IMR-90 (cell line): ENCODE results near the gene SLC16A14. TPM values are rescaled to one million over a fixed set of nuclear protein-coding genes. Genes with fewer than 3 reads are reported as not detected.

Source experiments
- ATAC-seq: fragments of 200-7000 bp; cut with Tn5 transposase; 2 replicates; pipeline ENCODE4 v1.9.1; 2020; ENCODE audit warnings: low read depth, mild to moderate bottlenecking, moderate library complexity
- BruUV-seq: library from RNA; stranded (reverse); fragments of 400-500 nt; replicated peaks from 2 replicates; lab custom pipeline; 2021; lab: Mats Ljungman, UMichigan
- CTCF ChIA-PET: fragments of 300-600 bp; formaldehyde crosslinking; extraction: SDS; loops from one replicate; lab custom pipeline; 2021; ENCODE audit warnings: antibody characterized with exemption; lab: Yijun Ruan, JAX
- POLR2A ChIA-PET: fragments of 300-600 bp; sonication (Branson Sonifier 250); formaldehyde crosslinking; loops from one replicate; lab custom pipeline; 2022; ENCODE audit warnings: antibody characterized with exemption; ENCODE audit not compliant: unreplicated experiment; lab: Charles Lee
- DNase-seq: peaks from one replicate; pipeline ENCODE4 v3.0.0; 2013
- H2AFZ ChIP-seq: replicated peaks from 2 replicates; pipeline ENCODE3; 2013; ENCODE audit warnings: low read length, mild to moderate bottlenecking; ENCODE audit not compliant: poor library complexity
- H2AK5ac ChIP-seq: 2 replicates; pipeline ENCODE4 v1.6.1; 2013; ENCODE audit warnings: low read depth, low read length, inconsistent platforms
- H2AK9ac ChIP-seq: replicated peaks from 2 replicates; pipeline ENCODE3; 2013; ENCODE audit warnings: mild to moderate bottlenecking, low read depth, low read length, moderate library complexity; ENCODE audit not compliant: poor library complexity
- H2BK120ac ChIP-seq: 2 replicates; pipeline ENCODE4 v1.6.1; 2013; ENCODE audit warnings: low read depth, low read length, inconsistent platforms
- H2BK15ac ChIP-seq: 3 replicates; pipeline ENCODE4 v1.6.1; 2013; ENCODE audit warnings: low read depth, low read length, inconsistent platforms
- H2BK20ac ChIP-seq: 2 replicates; pipeline ENCODE4 v1.6.1; 2013; ENCODE audit warnings: low read depth, mild to moderate bottlenecking, inconsistent platforms, low read length, moderate library complexity
- H2BK5ac ChIP-seq: 2 replicates; pipeline ENCODE4 v1.6.1; 2013; ENCODE audit warnings: mild to moderate bottlenecking, low read depth, low read length, inconsistent platforms; ENCODE audit not compliant: poor library complexity, severe bottlenecking
- H3K14ac ChIP-seq: replicated peaks from 2 replicates; pipeline ENCODE4 v1.6.1; 2013; ENCODE audit warnings: low read depth, low read length, inconsistent platforms
- H3K18ac ChIP-seq: 2 replicates; pipeline ENCODE4 v1.6.1; 2013; ENCODE audit warnings: low read depth, low read length, control low read depth
- H3K23ac ChIP-seq: 2 replicates; pipeline ENCODE4 v1.6.1; 2013; ENCODE audit warnings: low read depth, low read length, inconsistent platforms
- H3K27ac ChIP-seq: 2 replicates; pipeline ENCODE4 v1.5.1; 2013; ENCODE audit warnings: mild to moderate bottlenecking, control low read depth, low read length; ENCODE audit not compliant: insufficient read depth
- H3K27me3 ChIP-seq: 2 replicates; pipeline ENCODE4 v1.6.1; 2013; ENCODE audit warnings: low read length; ENCODE audit not compliant: control insufficient read depth, insufficient read depth
- H3K36me3 ChIP-seq: 2 replicates; pipeline ENCODE4 v1.6.1; 2013; ENCODE audit warnings: low read length, mixed read lengths; ENCODE audit not compliant: control insufficient read depth, insufficient read depth
- H3K4ac ChIP-seq: 2 replicates; pipeline ENCODE4 v1.6.1; 2013; ENCODE audit warnings: low read depth, low read length, inconsistent platforms
- H3K4me1 ChIP-seq: 2 replicates; pipeline ENCODE4 v1.6.1; 2013; ENCODE audit warnings: low read length, mixed read lengths; ENCODE audit not compliant: control insufficient read depth, insufficient read depth
- H3K4me2 ChIP-seq: 2 replicates; pipeline ENCODE4 v1.6.1; 2013; ENCODE audit warnings: low read depth, mild to moderate bottlenecking, control low read depth, low read length, moderate library complexity
- H3K4me3 ChIP-seq: 2 replicates; pipeline ENCODE4 v1.5.1; 2013; ENCODE audit warnings: low read depth, mild to moderate bottlenecking, control low read depth, low read length, moderate library complexity; ENCODE audit not compliant: insufficient read depth
- H3K56ac ChIP-seq: 2 replicates; pipeline ENCODE4 v1.6.1; 2013; ENCODE audit warnings: low read length, inconsistent platforms; ENCODE audit not compliant: insufficient read depth; ENCODE audit errors: extremely low read depth
- H3K79me1 ChIP-seq, 2 experiments: 2 replicates each; pipeline ENCODE4 v1.6.1; 2013; ENCODE audit warnings: low read length in 2 of 2, inconsistent platforms in 1 of 2, low read depth in 1 of 2
- H3K9ac ChIP-seq: 2 replicates; pipeline ENCODE4 v1.6.1; 2013; ENCODE audit warnings: low read depth, low read length, control low read depth
- H3K9me1 ChIP-seq: 2 replicates; pipeline ENCODE4 v1.6.1; 2013; ENCODE audit warnings: low read length, inconsistent platforms; ENCODE audit not compliant: insufficient read depth
- H3K9me3 ChIP-seq: 2 replicates; pipeline ENCODE4 v1.6.1; 2013; ENCODE audit warnings: low read length; ENCODE audit not compliant: control insufficient read depth, insufficient read depth
- H4K20me1 ChIP-seq: 2 replicates; pipeline ENCODE4 v1.6.1; 2013; ENCODE audit warnings: low read length, inconsistent platforms; ENCODE audit not compliant: insufficient read depth
- H4K5ac ChIP-seq: 2 replicates; pipeline ENCODE4 v1.6.1; 2013; ENCODE audit warnings: mild to moderate bottlenecking, low read depth, low read length, control low read depth
- H4K8ac ChIP-seq, 2 experiments: 2 replicates each; pipeline ENCODE4 v1.6.1; 2013; ENCODE audit warnings: low read depth in 2 of 2, low read length in 2 of 2, control low read depth in 1 of 2, inconsistent platforms in 1 of 2
- H4K91ac ChIP-seq: 2 replicates; pipeline ENCODE4 v1.6.1; 2013; ENCODE audit warnings: low read depth, low read length, inconsistent platforms; ENCODE audit not compliant: insufficient read depth
- BHLHE40 ChIP-seq: fragments of 150-350 bp; IDR thresholded peaks from 2 replicates; pipeline ENCODE4 v1.6.1; 2016; ENCODE audit warnings: mild to moderate bottlenecking, low read depth, low read length
- CEBPB ChIP-seq: IDR thresholded peaks from 2 replicates; pipeline ENCODE4 v1.6.1; 2012; ENCODE audit warnings: low read depth, low read length, improper control_type of control experiment
- CHD1 ChIP-seq: IDR thresholded peaks from 2 replicates; pipeline ENCODE4 v1.6.1; 2012; ENCODE audit warnings: low read depth, low read length, improper control_type of control experiment
- ELK1 ChIP-seq: fragments of 150-350 bp; IDR thresholded peaks from 2 replicates; pipeline ENCODE4 v1.6.1; 2016; ENCODE audit warnings: low read depth, mild to moderate bottlenecking, low read length, moderate library complexity, borderline replicate concordance
- FOS ChIP-seq: fragments of 150-350 bp; IDR thresholded peaks from 2 replicates; pipeline ENCODE4 v1.6.1; 2016; ENCODE audit warnings: low read depth, low read length
- MAFK ChIP-seq: IDR thresholded peaks from 2 replicates; pipeline ENCODE4 v1.6.1; 2012; ENCODE audit warnings: low read depth, low read length, improper control_type of control experiment
- MAZ ChIP-seq: IDR thresholded peaks from 2 replicates; pipeline ENCODE4 v1.6.1; 2012; ENCODE audit warnings: low read depth, mild to moderate bottlenecking, low read length, improper control_type of control experiment, moderate library complexity, borderline replicate concordance
- MXI1 ChIP-seq: IDR thresholded peaks from 2 replicates; pipeline ENCODE4 v1.6.1; 2012; ENCODE audit warnings: low read depth, mild to moderate bottlenecking, low read length, moderate library complexity, borderline replicate concordance
- NFE2L2 ChIP-seq: fragments of 150-350 bp; IDR thresholded peaks from 2 replicates; pipeline ENCODE4 v1.6.1; 2016; ENCODE audit warnings: low read depth, mild to moderate bottlenecking, low read length
- POLR2A ChIP-seq: IDR thresholded peaks from 2 replicates; pipeline ENCODE4 v1.6.1; 2012; ENCODE audit warnings: mild to moderate bottlenecking, low read depth, low read length
- RAD21 ChIP-seq: IDR thresholded peaks from 2 replicates; pipeline ENCODE4 v1.6.1; 2012; ENCODE audit warnings: low read length, improper control_type of control experiment
- RCOR1 ChIP-seq: IDR thresholded peaks from 2 replicates; pipeline ENCODE4 v1.6.1; 2012; ENCODE audit warnings: mild to moderate bottlenecking, low read length, improper control_type of control experiment; ENCODE audit not compliant: insufficient replicate concordance
- RFX5 ChIP-seq: IDR thresholded peaks from 2 replicates; pipeline ENCODE4 v1.8.0; 2012; ENCODE audit warnings: low read depth, mild to moderate bottlenecking, low read length, moderate library complexity
- SMC3 ChIP-seq: fragments of 150-350 bp; IDR thresholded peaks from 2 replicates; pipeline ENCODE4 v1.6.1; 2016; ENCODE audit warnings: low read depth, mild to moderate bottlenecking, antibody characterized with exemption, low read length, moderate library complexity
- dilution Hi-C: fragments of 300-500 bp; cut with HindIII; formaldehyde crosslinking; loops from one replicate; pipeline ENCODE4 v1.14.3; 2018; ENCODE audit warnings: low sequenced_read_pairs; ENCODE audit not compliant: unreplicated experiment
- in situ Hi-C: fragments of 300-500 bp; cut with MboI; formaldehyde crosslinking; loops from 3 replicates; pipeline ENCODE4 v1.14.3; 2019; ENCODE audit warnings: low sequenced_read_pairs, inconsistent platforms, mixed read lengths
- intact Hi-C: fragments of 100-400 bp; cut with micrococcal nuclease; formaldehyde crosslinking; loops from 2 replicates; pipeline ENCODE4 v1.10.0; 2022
- polyA plus RNA-seq, 3 experiments: library from polyadenylated mRNA; depleted of rRNA; stranded (reverse); fragments of >200 nt; gene quantifications; 2 replicates each; pipeline ENCODE4 v1.2.3, GENCODE V29; 2012; ENCODE audit warnings: low replicate concordance in 1 of 3
- total RNA-seq: library from RNA; depleted of rRNA; stranded (reverse); fragments of >200 nt; gene quantifications from 2 replicates; pipeline ENCODE4 v1.2.3, GENCODE V29; 2012
- TF ChIP-seq, protein P1 (sequence below): conservative IDR thresholded peaks from 2 replicates; pipeline ENCODE4 v1.5.1; 2012; ENCODE audit warnings: mild to moderate bottlenecking, low read depth, low read length, improper control_type of control experiment
- TF ChIP-seq, protein P2 (sequence below): fragments of 150-350 bp; IDR thresholded peaks from 2 replicates; pipeline ENCODE4 v1.6.1; 2017; ENCODE audit warnings: mild to moderate bottlenecking, antibody characterized with exemption, low read length, low read depth

Gene SLC16A14
- total and polyA plus RNA-seq, 2 of the 4 experiments (the other 2 are of a cell fraction) = 0.79 to 0.90 TPM

- intact Hi-C loops (no loop called here), in situ Hi-C loops (loop anchor here (25.0 kb wide), 1 partner anchor 795 kb away; no protein-coding TSS in a partner anchor), dilution Hi-C loops (no loop called here)
- POLR2A ChIA-PET = no interaction called here
- ATAC-seq (peak; percentile 42; the same call in 1 of the 2 replicates), DNase-seq (no peak)
- H4K20me1 ChIP-seq = no peaks in the 10 kb centered on the region
- no peak overlapping the region for H2BK120ac ChIP-seq
- H3K14ac ChIP-seq = no peak overlapping the region
- H4K91ac ChIP-seq = no peak overlapping the region
- 0 out of 2 replicates have a peak overlapping the region, but pooled peaks have one; percentile 35 for H2BK20ac ChIP-seq
- no peak overlapping the region for H4K8ac ChIP-seq
- no peak overlapping the region for H2BK5ac ChIP-seq
- BruUV-seq = no TSS peak
- H4K5ac ChIP-seq = no peak overlapping the region
- no peak overlapping the region for H3K4ac ChIP-seq
- no peak overlapping the region for H3K18ac ChIP-seq
- no peak overlapping the region for H3K27ac ChIP-seq
- H3K23ac ChIP-seq = no peak overlapping the region
- TF ChIP-seq, protein P1, sequence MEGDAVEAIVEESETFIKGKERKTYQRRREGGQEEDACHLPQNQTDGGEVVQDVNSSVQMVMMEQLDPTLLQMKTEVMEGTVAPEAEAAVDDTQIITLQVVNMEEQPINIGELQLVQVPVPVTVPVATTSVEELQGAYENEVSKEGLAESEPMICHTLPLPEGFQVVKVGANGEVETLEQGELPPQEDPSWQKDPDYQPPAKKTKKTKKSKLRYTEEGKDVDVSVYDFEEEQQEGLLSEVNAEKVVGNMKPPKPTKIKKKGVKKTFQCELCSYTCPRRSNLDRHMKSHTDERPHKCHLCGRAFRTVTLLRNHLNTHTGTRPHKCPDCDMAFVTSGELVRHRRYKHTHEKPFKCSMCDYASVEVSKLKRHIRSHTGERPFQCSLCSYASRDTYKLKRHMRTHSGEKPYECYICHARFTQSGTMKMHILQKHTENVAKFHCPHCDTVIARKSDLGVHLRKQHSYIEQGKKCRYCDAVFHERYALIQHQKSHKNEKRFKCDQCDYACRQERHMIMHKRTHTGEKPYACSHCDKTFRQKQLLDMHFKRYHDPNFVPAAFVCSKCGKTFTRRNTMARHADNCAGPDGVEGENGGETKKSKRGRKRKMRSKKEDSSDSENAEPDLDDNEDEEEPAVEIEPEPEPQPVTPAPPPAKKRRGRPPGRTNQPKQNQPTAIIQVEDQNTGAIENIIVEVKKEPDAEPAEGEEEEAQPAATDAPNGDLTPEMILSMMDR = no peak
- no peak for TF ChIP-seq SMC3
- no peak for TF ChIP-seq MAFK
- TF ChIP-seq FOS = no peak
- no peak for TF ChIP-seq CHD1
- no peak for TF ChIP-seq RFX5
- no peak for TF ChIP-seq CEBPB
- no peak for TF ChIP-seq RAD21
- no peak for TF ChIP-seq POLR2A
- TF ChIP-seq MAZ = no peak
- no peak for TF ChIP-seq RCOR1
- no peak for TF ChIP-seq MXI1
- TF ChIP-seq ELK1 = no peak
- no peak for TF ChIP-seq NFE2L2
- TF ChIP-seq, protein P2, sequence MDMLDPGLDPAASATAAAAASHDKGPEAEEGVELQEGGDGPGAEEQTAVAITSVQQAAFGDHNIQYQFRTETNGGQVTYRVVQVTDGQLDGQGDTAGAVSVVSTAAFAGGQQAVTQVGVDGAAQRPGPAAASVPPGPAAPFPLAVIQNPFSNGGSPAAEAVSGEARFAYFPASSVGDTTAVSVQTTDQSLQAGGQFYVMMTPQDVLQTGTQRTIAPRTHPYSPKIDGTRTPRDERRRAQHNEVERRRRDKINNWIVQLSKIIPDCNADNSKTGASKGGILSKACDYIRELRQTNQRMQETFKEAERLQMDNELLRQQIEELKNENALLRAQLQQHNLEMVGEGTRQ = no peak
- TF ChIP-seq BHLHE40 = no peak
- H2AK5ac ChIP-seq = 0 out of 2 replicates have a peak overlapping the region, but pooled peaks have one; percentile 51
- no peak overlapping the region for H3K4me3 ChIP-seq
- H3K9ac ChIP-seq = no peak overlapping the region
- no peak overlapping the region for H2BK15ac ChIP-seq
- H3K79me1 ChIP-seq = no peaks in the 10 kb centered on the region
- no peak overlapping the region for H2AK9ac ChIP-seq
- H2AFZ ChIP-seq = no peak overlapping the region
- peaks cover 7% of the 10 kb centered on the region for H3K4me1 ChIP-seq
- H3K4me2 ChIP-seq = no peak overlapping the region
- no peaks in the 10 kb centered on the region for H3K36me3 ChIP-seq
- no peaks in the 10 kb centered on the region for H3K9me3 ChIP-seq
- CTCF ChIA-PET = no interaction called here
- H3K9me1 ChIP-seq = peaks cover 7% of the 10 kb centered on the region
- H3K27me3 ChIP-seq = no peaks in the 10 kb centered on the region
- no peak overlapping the region for H3K56ac ChIP-seq
Measured at GRCh38 chr2:230016844-230017243, 51.9 kb downstream of the SLC16A14 start.
